NOMO-1 treated with DMSO at 0.1 percent for 48 hours (cell line): ENCODE results near the gene CTSK.
"Not testable (repeated sequence)": the region's sequence is repeated elsewhere in the genome, so short reads cannot be mapped to it uniquely, and the experiment has no call there.

Experiments used
- DNase-seq: peaks from one replicate; lab custom pipeline; 2025; ENCODE audit not compliant: unreplicated experiment; lab: John Stamatoyannopoulos, UW

Gene CTSK

GRCh38 chr1:150808121-150808520 is at the start of gene CTSK:
Gene CTSK, minus strand, starts transcription at chr1:150808260. Its CDS starts 1,455 bp downstream, at chr1:150806805.
- no peak for DNase-seq

GRCh38 chr1:150852734-150853133 is 44.7 kb upstream of the CTSK start:
- DNase-seq, result peak; percentile 74

GRCh38 chr1:150850801-150851362 is 42.8 kb upstream of the CTSK start:
- not testable (repeated sequence) for DNase-seq

GRCh38 chr1:150846473-150847146 is 38.5 kb upstream of the CTSK start:
- no peak for DNase-seq

GRCh38 chr1:150843474-150843873 is 35.4 kb upstream of the CTSK start:
- no peak for DNase-seq

- DNase-seq, result no peak
Measured at GRCh38 chr1:150842964-150843363, 34.9 kb upstream of the CTSK start.

- no peak for DNase-seq
Measured at GRCh38 chr1:150842343-150842742, 34.3 kb upstream of the CTSK start.

- DNase-seq, result no peak
Measured at GRCh38 chr1:150841626-150842025, 33.6 kb upstream of the CTSK start.

- not testable (repeated sequence) for DNase-seq
Measured at GRCh38 chr1:150840850-150841249, 32.8 kb upstream of the CTSK start.

- DNase-seq, result no peak
Measured at GRCh38 chr1:150836129-150836773, 28.2 kb upstream of the CTSK start.

GRCh38 chr1:150833961-150834360 is 25.9 kb upstream of the CTSK start:
- DNase-seq, result not testable (repeated sequence)

- no peak for DNase-seq
Measured at GRCh38 chr1:150832597-150832996, 24.5 kb upstream of the CTSK start.

- DNase-seq, result no peak
Measured at GRCh38 chr1:150829751-150830150, 21.7 kb upstream of the CTSK start.

- DNase-seq, result no peak
Measured at GRCh38 chr1:150826299-150826698, 18.2 kb upstream of the CTSK start.

GRCh38 chr1:150820730-150821512 is 12.9 kb upstream of the CTSK start:
- DNase-seq, result no peak

GRCh38 chr1:150815871-150816270 is 7.8 kb upstream of the CTSK start:
- DNase-seq, result no peak

GRCh38 chr1:150813028-150813707 is 5.1 kb upstream of the CTSK start:
- DNase-seq, result peak; percentile 29

- no peak for DNase-seq
Measured at GRCh38 chr1:150810958-150811659, 3.0 kb upstream of the CTSK start.

- no peak for DNase-seq
Measured at GRCh38 chr1:150809651-150810050, 1.6 kb upstream of the CTSK start.

- DNase-seq, result no peak
Measured at GRCh38 chr1:150808846-150809245, 786 bp upstream of the CTSK start.
